Measurements from ENCODE around the gene EP400.

Gene EP400

GRCh38 chr12:132106921-132107320 lies 157.2 kb downstream of the EP400 start:
- no peaks in the 10 kb centered on the region for H3F3A ChIP-seq (ENCODE audit: control insufficient read depth, insufficient read depth)
- H3K27ac ChIP-seq (ENCODE audit: low read depth, low read length) = no peak overlapping the region
- H3K4me1 ChIP-seq (ENCODE audit: control insufficient read depth, low read length) = no peaks in the 10 kb centered on the region
- no peaks in the 10 kb centered on the region for H4K20me1 ChIP-seq (ENCODE audit: control insufficient read depth, insufficient read depth, low read depth, low read length)
- no peaks in the 10 kb centered on the region for H3K27me3 ChIP-seq (ENCODE audit: control insufficient read depth, low read length)
- H3K79me2 ChIP-seq (ENCODE audit: control insufficient read depth, low read length) = peaks cover 7% of the 10 kb centered on the region
- no peaks in the 10 kb centered on the region for H3K9me3 ChIP-seq (ENCODE audit: control insufficient read depth, insufficient read depth, low read length)
- H3K4me3 ChIP-seq (ENCODE audit: low read length) = no peak overlapping the region
- H3K4me2 ChIP-seq (ENCODE audit: low read length) = no peak overlapping the region
- TF ChIP-seq CTCF (IDR thresholded peaks at IDR 0.05; ENCODE audit: low read depth, low read length, poor library complexity, severe bottlenecking) (no peak), EZH2phosphoT487 (IDR thresholded peaks at IDR 0.05; ENCODE audit: borderline replicate concordance, low read length) (no peak)
- peaks cover 45% of the 10 kb centered on the region for H3K36me3 ChIP-seq (ENCODE audit: control insufficient read depth, low read length)
- H3K9me2 ChIP-seq (replicated peaks; ENCODE audit: control insufficient read depth, low read length) = no peaks in the 10 kb centered on the region

- H3K9me2 ChIP-seq (replicated peaks; ENCODE audit: control insufficient read depth, low read length) = no peaks in the 10 kb centered on the region
- peaks cover 7% of the 10 kb centered on the region for H3K79me2 ChIP-seq (ENCODE audit: control insufficient read depth, low read length)
- TF ChIP-seq CTCF (IDR thresholded peaks at IDR 0.05; ENCODE audit: low read depth, low read length, poor library complexity, severe bottlenecking) = no peak
- TF ChIP-seq EZH2phosphoT487 (IDR thresholded peaks at IDR 0.05; ENCODE audit: borderline replicate concordance, low read length) = no peak
- no peak overlapping the region for H3K27ac ChIP-seq (ENCODE audit: low read depth, low read length)
- peaks cover 44% of the 10 kb centered on the region for H3K36me3 ChIP-seq (ENCODE audit: control insufficient read depth, low read length)
- H3K9me3 ChIP-seq (ENCODE audit: control insufficient read depth, insufficient read depth, low read length) = no peaks in the 10 kb centered on the region
- H3K4me3 ChIP-seq (ENCODE audit: low read length) = no peak overlapping the region
- H3K27me3 ChIP-seq (ENCODE audit: control insufficient read depth, low read length) = no peaks in the 10 kb centered on the region
- H3F3A ChIP-seq (ENCODE audit: control insufficient read depth, insufficient read depth) = no peaks in the 10 kb centered on the region
- H3K4me1 ChIP-seq (ENCODE audit: control insufficient read depth, low read length) = no peaks in the 10 kb centered on the region
- H3K4me2 ChIP-seq (ENCODE audit: low read length) = no peak overlapping the region
- 0 out of 2 replicates have a peak, but pooled peaks cover under 1% of the 10 kb centered on the region for H4K20me1 ChIP-seq (ENCODE audit: control insufficient read depth, insufficient read depth, low read depth, low read length)
These were observed 158.6 kb downstream of the EP400 start for GRCh38 chr12:132108211-132108832.

GRCh38 chr12:132109741-132110140 lies 160.0 kb downstream of the EP400 start:
- no peaks in the 10 kb centered on the region for H3K27me3 ChIP-seq (ENCODE audit: control insufficient read depth, low read length)
- no peak overlapping the region for H3K4me2 ChIP-seq (ENCODE audit: low read length)
- peaks cover 55% of the 10 kb centered on the region for H3K36me3 ChIP-seq (ENCODE audit: control insufficient read depth, low read length)
- H3F3A ChIP-seq (ENCODE audit: control insufficient read depth, insufficient read depth) = no peaks in the 10 kb centered on the region
- no peaks in the 10 kb centered on the region for H3K4me1 ChIP-seq (ENCODE audit: control insufficient read depth, low read length)
- H3K9me2 ChIP-seq (replicated peaks; ENCODE audit: control insufficient read depth, low read length) = no peaks in the 10 kb centered on the region
- H3K79me2 ChIP-seq (ENCODE audit: control insufficient read depth, low read length) = peaks cover 7% of the 10 kb centered on the region
- H3K9me3 ChIP-seq (ENCODE audit: control insufficient read depth, insufficient read depth, low read length) = no peaks in the 10 kb centered on the region
- no peak overlapping the region for H3K4me3 ChIP-seq (ENCODE audit: low read length)
- TF ChIP-seq EZH2phosphoT487 (IDR thresholded peaks at IDR 0.05; ENCODE audit: borderline replicate concordance, low read length) (no peak), CTCF (IDR thresholded peaks at IDR 0.05; ENCODE audit: low read depth, low read length, poor library complexity, severe bottlenecking) (no peak)
- H3K27ac ChIP-seq (ENCODE audit: low read depth, low read length) = no peak overlapping the region
- H4K20me1 ChIP-seq (ENCODE audit: control insufficient read depth, insufficient read depth, low read depth, low read length) = 0 out of 2 replicates have a peak, but pooled peaks cover 3% of the 10 kb centered on the region
